ENCODE results near the gene TNFSF4.
"Not testable (repeated sequence)": the region's sequence is repeated elsewhere in the genome, so short reads cannot be mapped to it uniquely, and the experiment has no call there.

TNFSF4 gene

GRCh38 chr1:173206816-173207568 is at the start of gene TNFSF4:
Gene TNFSF4 (minus strand): TSS chr1:173207331. CDS start chr1:173207176, 155 bp downstream.
- DNase-seq (ENCODE audit: low read depth in 2 of 2): no peak

- no peak for DNase-seq (ENCODE audit: low read depth in 2 of 2)
Measured at GRCh38 chr1:173255214-173255813, 48.2 kb upstream of the TNFSF4 start.

- DNase-seq (ENCODE audit: low read depth in 2 of 2): no peak
Measured at GRCh38 chr1:173253046-173253445, 45.9 kb upstream of the TNFSF4 start.

GRCh38 chr1:173249349-173249748 is 42.2 kb upstream of the TNFSF4 start:
- DNase-seq (ENCODE audit: low read depth in 2 of 2): no peak

- no peak for DNase-seq (ENCODE audit: low read depth in 2 of 2)
Measured at GRCh38 chr1:173248247-173248940, 41.3 kb upstream of the TNFSF4 start.

GRCh38 chr1:173245892-173246291 is 38.8 kb upstream of the TNFSF4 start:
- no peak for DNase-seq (ENCODE audit: low read depth in 2 of 2)

- no peak for DNase-seq (ENCODE audit: low read depth in 2 of 2)
Measured at GRCh38 chr1:173243300-173243699, 36.2 kb upstream of the TNFSF4 start.

- DNase-seq (ENCODE audit: low read depth in 2 of 2): no peak
Measured at GRCh38 chr1:173241528-173242347, 34.6 kb upstream of the TNFSF4 start.

- DNase-seq (ENCODE audit: low read depth in 2 of 2): no peak
Measured at GRCh38 chr1:173240609-173241008, 33.5 kb upstream of the TNFSF4 start.

GRCh38 chr1:173239058-173239457 is 31.9 kb upstream of the TNFSF4 start:
- no peak for DNase-seq (ENCODE audit: low read depth in 2 of 2)

- DNase-seq (ENCODE audit: low read depth in 2 of 2): no peak
Measured at GRCh38 chr1:173234899-173235298, 27.8 kb upstream of the TNFSF4 start.

- not testable (repeated sequence) for DNase-seq (ENCODE audit: low read depth in 2 of 2)
Measured at GRCh38 chr1:173234434-173234833, 27.3 kb upstream of the TNFSF4 start.

- DNase-seq (ENCODE audit: low read depth in 2 of 2): not testable (repeated sequence)
Measured at GRCh38 chr1:173229031-173229430, 21.9 kb upstream of the TNFSF4 start.

- DNase-seq (ENCODE audit: low read depth in 2 of 2): no peak
Measured at GRCh38 chr1:173224949-173225348, 17.8 kb upstream of the TNFSF4 start.

- no peak for DNase-seq (ENCODE audit: low read depth in 2 of 2)
Measured at GRCh38 chr1:173224280-173224892, 17.3 kb upstream of the TNFSF4 start.

GRCh38 chr1:173223031-173223380 is 15.9 kb upstream of the TNFSF4 start:
- DNase-seq (ENCODE audit: low read depth in 2 of 2): no peak

GRCh38 chr1:173222149-173223030 is 15.3 kb upstream of the TNFSF4 start:
- no peak for DNase-seq (ENCODE audit: low read depth in 2 of 2)

- DNase-seq (ENCODE audit: low read depth in 2 of 2): no peak
Measured at GRCh38 chr1:173220157-173220556, 13.0 kb upstream of the TNFSF4 start.

GRCh38 chr1:173213665-173214064 is 6.5 kb upstream of the TNFSF4 start:
- DNase-seq (ENCODE audit: low read depth in 2 of 2): no peak

- no peak for DNase-seq (ENCODE audit: low read depth in 2 of 2)
Measured at GRCh38 chr1:173212952-173213491, 5.9 kb upstream of the TNFSF4 start.

All from activated CD8-positive, alpha-beta memory T cell treated with anti-CD3 and anti-CD28 coated beads for 4 hours (primary cell).